Chondrocyte (in vitro differentiated cells): ENCODE results near the gene CYP39A1. TPM values are rescaled to one million over a fixed set of nuclear protein-coding genes. Genes with fewer than 3 reads are reported as not detected.

Source experiments
- DNase-seq: peaks from one replicate; pipeline ENCODE4 v3.0.0; 2021; ENCODE audit warnings: mixed read lengths, low spot score
- H3K27ac Mint-ChIP-seq: one replicate; pipeline ENCODE4 v1.8.0; 2021; ENCODE audit warnings: mild to moderate bottlenecking, moderate library complexity, mixed read lengths; ENCODE audit not compliant: unreplicated experiment
- H3K27me3 Mint-ChIP-seq: 2 replicates; pipeline ENCODE4 v1.8.0; 2021; ENCODE audit warnings: low read depth, mixed read lengths
- H3K36me3 Mint-ChIP-seq: 2 replicates; pipeline ENCODE4 v1.8.0; 2021; ENCODE audit warnings: low read depth, mixed read lengths
- H3K4me1 Mint-ChIP-seq: 2 replicates; pipeline ENCODE4 v1.8.0; 2021; ENCODE audit warnings: low read depth, mild to moderate bottlenecking, mixed read lengths
- H3K4me3 Mint-ChIP-seq: one replicate; pipeline ENCODE4 v1.8.0; 2021; ENCODE audit warnings: mild to moderate bottlenecking, moderate library complexity, mixed read lengths; ENCODE audit not compliant: unreplicated experiment
- H3K9me3 Mint-ChIP-seq: 2 replicates; pipeline ENCODE4 v1.8.0; 2021; ENCODE audit warnings: low read depth, mixed read lengths
- total RNA-seq: library from RNA; stranded (reverse); gene quantifications from 3 replicates; pipeline ENCODE4 v1.2.1, GENCODE V29; 2021
- TF ChIP-seq, protein P1 (sequence below): fragments of 200-600 bp; sonication (generic); IDR thresholded peaks from 2 replicates; pipeline ENCODE4 v1.5.0; 2021; ENCODE audit warnings: antibody characterized with exemption, mild to moderate bottlenecking, moderate library complexity

CYP39A1 gene
- total RNA-seq, 1 donor from 2014 or later: 0.62 TPM

DNA sequence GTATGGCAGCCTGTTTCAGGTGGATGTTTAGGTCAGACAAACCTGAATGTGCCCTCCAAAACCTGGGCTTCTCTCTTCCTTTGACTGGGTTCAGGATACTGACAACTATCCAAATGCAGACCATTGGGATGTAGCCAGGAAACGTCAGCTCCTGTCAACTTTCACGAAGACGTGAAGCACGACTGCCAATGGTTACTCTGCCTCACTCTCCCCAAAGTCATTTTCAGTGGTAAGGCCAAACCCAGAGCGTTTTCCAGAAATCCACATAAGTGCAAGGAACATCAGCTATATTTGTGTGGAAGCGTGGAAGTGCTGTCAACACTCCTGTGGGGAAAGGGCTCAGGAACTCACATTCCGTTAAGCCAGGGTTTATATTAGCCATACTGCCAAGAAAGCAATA lies 141.3 kb downstream of the CYP39A1 start:
- H3K4me3 Mint-ChIP-seq: no peak overlapping the region
- H3K27me3 Mint-ChIP-seq: no peaks in the 10 kb centered on the region
- H3K36me3 Mint-ChIP-seq: no peaks in the 10 kb centered on the region
- TF ChIP-seq, protein P1, sequence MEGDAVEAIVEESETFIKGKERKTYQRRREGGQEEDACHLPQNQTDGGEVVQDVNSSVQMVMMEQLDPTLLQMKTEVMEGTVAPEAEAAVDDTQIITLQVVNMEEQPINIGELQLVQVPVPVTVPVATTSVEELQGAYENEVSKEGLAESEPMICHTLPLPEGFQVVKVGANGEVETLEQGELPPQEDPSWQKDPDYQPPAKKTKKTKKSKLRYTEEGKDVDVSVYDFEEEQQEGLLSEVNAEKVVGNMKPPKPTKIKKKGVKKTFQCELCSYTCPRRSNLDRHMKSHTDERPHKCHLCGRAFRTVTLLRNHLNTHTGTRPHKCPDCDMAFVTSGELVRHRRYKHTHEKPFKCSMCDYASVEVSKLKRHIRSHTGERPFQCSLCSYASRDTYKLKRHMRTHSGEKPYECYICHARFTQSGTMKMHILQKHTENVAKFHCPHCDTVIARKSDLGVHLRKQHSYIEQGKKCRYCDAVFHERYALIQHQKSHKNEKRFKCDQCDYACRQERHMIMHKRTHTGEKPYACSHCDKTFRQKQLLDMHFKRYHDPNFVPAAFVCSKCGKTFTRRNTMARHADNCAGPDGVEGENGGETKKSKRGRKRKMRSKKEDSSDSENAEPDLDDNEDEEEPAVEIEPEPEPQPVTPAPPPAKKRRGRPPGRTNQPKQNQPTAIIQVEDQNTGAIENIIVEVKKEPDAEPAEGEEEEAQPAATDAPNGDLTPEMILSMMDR: no peak
- no peaks in the 10 kb centered on the region for H3K9me3 Mint-ChIP-seq
- peaks cover 45% of the 10 kb centered on the region for H3K4me1 Mint-ChIP-seq
- H3K27ac Mint-ChIP-seq: peak overlapping the region; percentile 93
- DNase-seq: no peak

DNA sequence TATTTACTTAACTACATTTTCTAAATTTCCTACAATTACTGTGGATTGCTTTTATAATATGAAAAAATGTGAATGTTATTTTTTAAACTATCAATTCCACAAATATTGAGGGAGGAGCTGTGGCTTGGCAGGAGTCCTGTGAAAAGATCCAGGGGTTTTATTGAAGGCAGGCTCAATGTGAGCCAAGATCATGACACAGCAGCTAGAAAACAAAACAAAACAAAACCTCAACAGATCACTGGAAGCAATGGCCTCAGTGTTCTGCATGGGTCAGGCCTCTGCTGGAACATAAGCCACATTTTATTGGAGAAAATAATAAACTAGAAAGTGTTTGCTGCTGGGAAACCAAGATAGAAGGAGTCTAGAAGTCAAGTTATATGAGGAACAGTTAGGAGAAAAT lies 142.0 kb downstream of the CYP39A1 start:
- TF ChIP-seq, protein P1: no peak
- no peaks in the 10 kb centered on the region for H3K36me3 Mint-ChIP-seq
- no peaks in the 10 kb centered on the region for H3K9me3 Mint-ChIP-seq
- peaks cover 52% of the 10 kb centered on the region for H3K4me1 Mint-ChIP-seq
- no peaks in the 10 kb centered on the region for H3K27me3 Mint-ChIP-seq
- H3K4me3 Mint-ChIP-seq: no peak overlapping the region
- DNase-seq: no peak
- H3K27ac Mint-ChIP-seq: peak overlapping the region; percentile 93

DNA sequence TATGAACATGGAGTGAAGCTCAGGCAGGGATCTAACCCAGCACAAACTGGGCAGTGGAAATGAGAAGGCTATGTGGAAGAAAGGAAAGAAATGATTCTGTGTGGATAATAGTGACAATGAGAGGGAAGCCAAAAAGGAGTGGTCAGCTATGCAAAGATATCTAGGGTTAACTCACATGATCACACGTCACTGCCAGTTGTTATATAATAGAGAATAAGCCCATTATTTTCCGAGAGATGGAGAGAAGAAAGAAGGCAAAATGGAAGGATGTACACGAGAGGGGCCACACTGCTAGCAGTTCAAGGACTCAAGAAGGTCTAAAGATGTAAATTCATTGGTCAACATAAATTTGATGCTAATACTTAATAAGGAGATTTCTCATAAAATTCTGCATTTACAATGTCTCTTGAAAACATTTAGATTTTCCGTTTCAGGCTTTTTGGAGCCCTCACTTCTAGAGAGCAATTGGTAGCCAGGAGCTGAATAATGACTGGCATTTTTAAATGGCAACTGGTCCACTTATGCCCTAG lies 142.6 kb downstream of the CYP39A1 start:
- DNase-seq: no peak
- Mint-ChIP-seq H3K36me3 (no peaks in the 10 kb centered on the region), H3K27me3 (no peaks in the 10 kb centered on the region), H3K9me3 (no peaks in the 10 kb centered on the region), H3K4me1 (peaks cover 57% of the 10 kb centered on the region), H3K27ac (peak overlapping the region; percentile 93), H3K4me3 (no peak overlapping the region)
- TF ChIP-seq, protein P1: no peak

DNA sequence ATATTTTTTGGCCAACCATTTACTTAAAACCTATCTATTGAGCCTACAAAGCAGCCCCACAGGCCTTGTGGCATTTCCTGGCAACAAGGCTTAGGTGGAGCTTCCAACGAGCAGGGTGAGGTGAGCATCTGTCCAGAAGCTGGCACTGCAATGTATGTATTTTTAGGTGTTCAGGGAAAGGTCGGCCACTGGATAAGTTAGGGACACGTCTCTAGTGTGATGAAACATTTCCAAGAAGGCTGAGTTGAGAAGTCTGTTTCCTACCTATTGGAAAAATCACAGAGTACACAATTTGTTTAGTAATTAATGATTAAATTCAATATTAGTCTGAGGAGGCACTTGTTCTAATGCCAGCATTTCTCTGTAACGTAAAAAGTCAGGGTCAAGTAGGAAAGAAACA lies 143.6 kb downstream of the CYP39A1 start:
- Mint-ChIP-seq H3K9me3 (no peaks in the 10 kb centered on the region), H3K4me1 (peaks cover 57% of the 10 kb centered on the region), H3K36me3 (no peaks in the 10 kb centered on the region), H3K27ac (no peak overlapping the region), H3K27me3 (no peaks in the 10 kb centered on the region), H3K4me3 (no peak overlapping the region)
- TF ChIP-seq, protein P1: no peak
- DNase-seq: no peak

DNA sequence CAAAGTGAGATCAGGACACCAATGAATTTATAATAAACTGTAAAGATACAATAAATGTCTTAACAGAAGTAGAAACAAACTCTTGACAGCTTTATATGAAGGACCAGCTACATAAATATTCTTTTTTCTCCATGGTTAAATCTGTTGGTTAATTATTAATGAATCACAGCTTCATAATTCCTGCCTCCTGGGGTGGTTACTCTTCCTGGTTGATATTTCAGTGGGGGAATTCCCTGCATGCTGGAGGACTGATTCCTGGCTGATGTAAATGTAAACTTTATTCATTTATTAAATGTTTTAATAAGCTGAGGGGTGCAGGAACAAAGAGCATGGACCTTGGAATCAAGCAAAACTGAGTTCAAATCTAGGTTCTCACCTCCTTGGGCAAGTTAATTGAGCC lies 145.2 kb downstream of the CYP39A1 start:
- no peaks in the 10 kb centered on the region for H3K27me3 Mint-ChIP-seq

More for the DNA sequence above, 145.2 kb downstream of the CYP39A1 start:
- H3K36me3 Mint-ChIP-seq: no peaks in the 10 kb centered on the region
- no peak overlapping the region for H3K27ac Mint-ChIP-seq
- no peaks in the 10 kb centered on the region for H3K9me3 Mint-ChIP-seq
- no peak overlapping the region for H3K4me3 Mint-ChIP-seq
- peaks cover 60% of the 10 kb centered on the region for H3K4me1 Mint-ChIP-seq
- no peak for DNase-seq
- TF ChIP-seq, protein P1: no peak
